Measurements from ENCODE around the gene MTX3.

MTX3 gene

DNA sequence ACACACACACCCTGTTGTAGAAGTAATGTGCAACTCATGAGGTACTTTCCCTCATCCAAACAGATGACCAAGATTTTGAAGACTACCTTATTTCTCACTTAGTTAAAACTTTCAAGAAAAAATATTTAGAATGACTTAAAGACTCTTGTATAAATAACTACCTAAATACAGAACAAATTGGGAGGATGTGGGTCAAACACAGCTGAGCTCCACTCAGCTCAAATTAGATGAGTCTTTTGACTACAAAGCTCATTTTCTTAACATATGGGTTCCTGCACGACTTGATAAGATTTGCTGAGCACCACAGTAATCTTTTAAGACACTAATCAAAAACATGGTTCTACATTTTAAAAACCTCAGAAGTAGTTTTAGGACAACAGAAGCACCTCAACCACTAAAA, 8.9 kb downstream of the MTX3 start:
- no peak for DNase-seq

DNA sequence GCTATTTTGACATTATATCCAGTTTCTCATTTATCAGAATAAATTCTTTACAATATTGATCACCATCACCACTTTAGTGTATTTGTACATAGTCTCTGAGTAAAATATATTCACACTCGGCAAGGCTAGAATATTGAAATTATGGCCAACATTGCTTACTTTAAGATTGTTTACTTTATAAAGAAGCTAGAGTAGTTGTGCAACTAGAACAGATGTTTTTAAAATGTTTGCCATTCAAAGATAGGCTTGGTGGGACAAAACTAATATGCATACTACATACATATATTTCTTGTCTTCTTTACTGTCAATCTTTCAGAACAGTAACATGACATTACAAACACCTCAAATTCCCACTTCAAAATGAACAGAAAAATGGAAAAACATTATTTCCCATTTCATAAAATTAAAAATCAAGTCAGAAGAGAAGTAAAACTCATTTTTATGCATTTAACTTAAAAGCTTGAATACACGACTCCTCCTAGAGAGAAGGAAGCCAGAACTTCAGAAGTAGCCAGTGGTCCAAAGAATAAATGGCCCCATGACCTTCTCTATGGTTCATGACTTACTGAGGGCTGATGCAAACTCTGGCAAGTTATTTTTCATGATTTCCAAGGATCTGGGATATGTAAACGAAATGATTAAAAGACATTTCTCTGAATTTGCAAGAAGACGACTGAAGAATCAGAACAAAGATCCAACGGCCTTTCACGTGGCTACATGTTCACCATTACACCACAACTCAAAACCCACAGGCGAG, 14.1 kb downstream of the MTX3 start:
- DNase-seq = no peak

DNA sequence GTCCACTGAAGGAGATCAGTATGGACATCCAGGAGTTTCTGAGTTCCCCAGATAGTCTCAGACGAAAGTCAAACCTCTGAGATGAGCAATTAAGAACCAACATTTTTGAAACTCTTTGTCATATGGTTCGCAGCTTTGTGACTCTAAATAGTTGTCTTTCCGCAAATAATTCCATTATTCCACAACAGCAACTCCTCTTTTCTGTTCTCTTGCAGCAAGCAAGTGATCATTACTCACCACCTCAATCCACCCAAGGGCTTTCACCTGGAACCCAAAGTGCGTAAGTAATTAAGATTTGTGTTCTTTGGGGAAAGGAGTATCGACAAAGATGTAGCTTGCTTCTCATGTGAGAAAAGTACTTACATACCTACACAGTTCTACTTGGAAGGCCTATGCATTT, 15.6 kb downstream of the MTX3 start:
- no peak for DNase-seq

DNA sequence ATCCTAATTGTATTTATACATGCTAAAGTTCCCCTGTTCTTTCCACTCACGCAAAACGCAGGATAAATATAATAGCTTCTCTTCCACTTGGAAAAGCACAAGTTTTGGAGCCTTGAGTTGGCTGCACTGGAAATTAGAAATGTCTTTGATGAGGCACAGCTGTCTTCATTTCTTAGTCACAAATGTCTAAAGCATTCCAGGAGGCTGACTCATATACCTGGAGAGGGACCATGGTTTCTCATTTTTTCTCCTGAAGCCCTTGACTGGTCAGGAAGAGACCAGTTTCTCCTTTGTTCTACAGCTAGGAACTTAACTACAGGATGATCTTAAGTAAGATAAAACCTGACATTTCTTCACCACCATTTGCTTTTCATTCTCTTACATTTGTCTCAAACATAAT, 16.2 kb downstream of the MTX3 start:
- no peak for DNase-seq

DNA sequence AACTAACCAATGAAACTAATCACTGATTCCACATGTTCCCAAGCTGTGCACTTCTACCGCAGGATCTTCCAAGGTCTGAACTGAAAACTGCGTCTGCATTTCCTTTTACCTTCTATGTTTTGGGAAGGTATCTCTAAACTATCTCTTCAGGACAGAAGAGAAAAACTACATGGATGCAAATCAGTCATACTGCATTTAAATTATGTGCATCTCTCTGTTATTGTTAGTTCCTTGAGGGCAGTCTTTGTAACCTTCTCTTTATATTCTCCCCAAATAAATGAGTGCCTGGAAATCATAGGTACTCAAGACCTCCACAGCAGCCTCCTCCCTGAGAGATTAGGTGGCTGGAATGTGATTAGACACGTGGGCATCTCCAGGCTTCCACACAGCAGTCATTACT, 17.1 kb downstream of the MTX3 start:
- DNase-seq = no peak

DNA sequence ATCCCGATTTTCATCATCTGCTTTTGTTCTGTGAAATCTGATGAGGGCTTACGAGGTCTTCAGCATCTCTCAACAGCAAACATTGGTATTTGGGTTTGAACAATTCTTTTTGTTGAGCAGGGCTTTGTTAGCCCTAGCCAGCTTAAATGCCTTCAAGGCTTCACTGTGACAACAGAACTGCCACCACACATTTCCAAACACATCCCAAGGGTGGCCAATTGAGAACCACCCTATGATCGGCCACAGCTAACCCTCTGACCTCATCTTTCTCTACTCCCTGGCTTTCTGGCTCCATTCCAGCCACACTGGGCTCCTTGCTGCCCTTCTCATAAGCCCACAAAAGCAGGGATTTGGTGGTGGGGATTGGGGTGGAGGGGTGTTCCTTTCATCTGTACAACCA, 17.6 kb downstream of the MTX3 start:
- no peak for DNase-seq

DNA sequence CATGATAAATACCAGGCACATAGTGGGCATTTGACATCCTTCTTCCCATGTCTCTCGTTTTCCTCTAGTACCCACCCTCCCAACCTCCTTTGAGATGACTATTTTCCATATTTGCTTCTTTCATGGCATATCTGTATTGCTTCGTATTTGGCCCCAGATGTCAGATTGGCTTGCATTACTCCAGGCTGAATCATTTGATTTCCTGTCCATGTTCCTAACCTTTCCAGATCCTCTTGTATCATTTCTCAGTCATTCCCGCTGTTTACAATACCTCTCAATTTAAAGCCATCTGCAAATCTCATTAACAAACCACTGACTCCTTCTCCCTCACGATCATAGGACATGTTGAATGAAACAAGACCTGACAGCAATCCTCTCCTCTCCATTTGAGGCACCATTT, 19.9 kb downstream of the MTX3 start:
- no peak for DNase-seq

DNA sequence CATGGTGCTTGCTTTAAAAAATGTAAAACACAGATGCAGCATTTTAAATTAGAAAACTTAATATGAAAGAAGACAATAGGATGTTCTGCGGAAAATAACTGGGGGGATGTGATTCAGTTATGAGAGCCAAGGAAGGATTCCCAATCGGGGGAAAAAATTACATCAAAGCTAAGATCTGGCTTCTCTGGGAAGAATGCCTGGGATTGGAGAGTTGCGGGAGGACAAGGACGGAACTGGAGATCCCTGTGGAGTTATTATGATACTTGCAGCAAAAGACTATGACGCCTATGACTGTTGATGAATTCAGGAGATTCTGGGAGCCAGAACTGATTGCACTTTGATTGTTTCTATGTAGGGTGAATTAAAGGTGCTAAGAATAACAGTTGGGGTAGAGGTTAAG, 24.6 kb downstream of the MTX3 start:
- DNase-seq = no peak

DNA sequence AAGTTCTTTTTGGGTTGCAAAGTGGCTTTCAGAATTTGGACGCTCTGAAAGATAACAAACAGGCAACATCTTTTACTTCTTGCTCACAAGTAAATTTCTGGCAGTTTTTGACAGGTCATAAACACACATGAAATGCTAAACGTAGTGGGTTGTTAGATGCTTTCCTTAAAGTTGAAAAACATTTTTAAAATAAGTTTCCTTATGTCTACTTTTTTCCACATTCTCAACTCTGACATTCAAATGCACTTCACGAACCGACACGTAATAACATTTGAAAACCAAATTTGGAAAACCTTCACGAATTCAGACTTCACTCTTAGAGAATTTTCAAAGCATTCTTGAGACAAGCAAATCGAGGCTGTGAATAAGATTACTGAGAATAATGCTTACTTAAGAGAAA, 26.9 kb downstream of the MTX3 start:
- DNase-seq = no peak

DNA sequence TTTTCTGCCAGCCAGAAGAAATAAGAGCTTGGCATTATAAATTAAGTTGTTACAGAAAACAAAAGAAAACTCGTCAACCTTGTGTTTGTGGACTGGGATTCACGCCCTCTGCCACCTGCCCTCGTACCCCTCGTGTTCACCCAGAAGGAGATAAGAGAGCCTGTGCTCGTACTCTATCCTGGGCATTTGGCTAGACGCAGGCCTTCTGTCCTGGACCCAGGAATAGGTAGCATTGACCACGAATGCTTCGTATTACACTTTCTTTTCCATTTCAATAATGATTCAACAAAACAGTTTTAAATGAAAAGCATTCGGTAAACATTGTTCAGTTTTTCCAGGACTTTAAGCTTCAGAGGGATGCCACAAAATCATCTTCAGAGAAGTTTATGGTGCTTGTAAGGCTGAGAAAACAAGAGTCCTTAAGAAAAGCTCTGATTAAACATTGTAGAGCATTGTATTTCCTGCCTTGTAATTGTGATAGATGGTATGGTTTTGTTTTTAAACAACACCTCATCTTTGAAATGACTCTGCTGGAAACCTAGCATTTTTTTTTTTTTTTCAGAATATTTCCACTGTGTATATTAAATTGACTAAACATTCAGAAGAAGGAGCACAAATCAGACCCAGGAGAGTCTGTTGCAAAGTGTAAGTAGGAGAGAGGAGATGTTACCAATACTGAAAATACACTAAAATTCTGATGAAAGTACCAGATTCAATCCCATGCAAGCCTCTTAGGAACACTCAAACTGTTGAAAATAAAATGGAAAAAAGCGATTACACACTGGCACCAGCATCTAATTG, 27.6 kb downstream of the MTX3 start:
- DNase-seq = no peak

DNA sequence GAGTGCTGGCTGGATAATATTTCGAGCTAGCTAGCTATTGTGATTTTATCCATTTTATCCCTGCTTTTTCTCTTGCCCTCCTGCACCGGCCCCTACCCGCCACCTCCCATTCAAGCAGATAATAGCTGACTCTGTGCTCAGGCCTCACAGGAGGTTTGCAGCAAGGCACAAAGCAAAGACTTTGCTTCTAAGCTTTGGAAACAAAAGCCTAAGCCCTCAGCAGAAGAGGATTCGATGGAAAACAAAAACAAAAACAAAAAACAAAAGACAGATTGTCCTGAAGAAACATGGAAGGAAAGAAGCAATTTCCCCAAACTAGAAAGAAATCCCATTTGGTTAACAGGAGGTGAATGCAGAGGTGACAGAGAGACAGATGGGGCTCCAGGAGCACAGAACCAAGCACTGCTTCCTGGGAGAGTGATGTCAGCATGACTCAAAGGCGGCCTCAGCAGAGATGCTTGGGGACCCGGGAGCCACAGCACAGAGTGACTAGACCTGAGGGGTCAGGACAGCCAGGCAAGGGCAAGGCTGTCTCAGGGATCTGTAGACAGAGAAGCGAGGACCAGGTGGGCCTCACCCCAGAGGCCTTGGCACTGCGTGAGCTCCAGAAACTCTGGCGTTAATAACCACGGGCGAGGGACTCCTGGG, 28.4 kb downstream of the MTX3 start:
- DNase-seq = no peak

DNA sequence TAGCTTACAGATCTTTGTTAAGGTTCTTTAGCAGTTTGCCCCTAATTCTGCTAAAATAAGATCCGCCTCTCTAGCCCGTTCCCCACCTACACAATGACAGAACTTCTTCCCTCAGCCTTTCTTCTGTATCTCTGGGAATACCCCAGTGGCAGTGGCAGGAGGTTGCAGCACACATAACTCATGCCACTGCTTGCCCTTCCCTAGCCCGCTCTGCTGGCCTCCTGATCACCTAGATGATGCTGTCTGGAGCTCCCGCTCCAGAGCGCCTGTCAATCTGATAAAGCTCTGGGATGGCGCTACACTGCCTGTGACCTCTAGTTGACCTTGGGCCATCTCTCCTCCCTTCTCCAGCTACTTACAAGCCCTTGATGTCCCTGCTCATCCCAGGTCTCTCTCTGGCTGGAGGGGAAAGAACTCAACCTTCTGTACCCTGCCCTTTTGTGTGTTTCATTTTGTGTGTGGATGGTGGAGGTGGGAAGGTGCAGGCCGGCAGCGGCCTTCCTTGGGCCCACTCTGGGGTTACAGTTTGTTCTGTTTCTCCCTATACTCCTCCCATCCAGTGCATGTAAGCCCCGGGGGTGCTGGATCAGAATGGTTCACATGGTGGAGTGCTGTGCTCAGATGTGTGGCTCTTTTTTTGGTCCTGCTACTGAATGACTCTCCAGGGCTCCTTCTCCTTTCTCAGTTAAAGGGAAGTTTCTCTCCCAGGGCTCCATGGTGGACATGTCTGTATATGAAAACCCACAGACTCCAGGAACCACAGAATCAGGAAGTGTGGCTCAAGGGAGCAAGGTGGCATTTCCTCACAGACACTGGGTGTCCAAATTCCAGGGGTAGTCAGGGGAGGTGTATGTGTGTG, 29.1 kb downstream of the MTX3 start:
- DNase-seq = no peak

DNA sequence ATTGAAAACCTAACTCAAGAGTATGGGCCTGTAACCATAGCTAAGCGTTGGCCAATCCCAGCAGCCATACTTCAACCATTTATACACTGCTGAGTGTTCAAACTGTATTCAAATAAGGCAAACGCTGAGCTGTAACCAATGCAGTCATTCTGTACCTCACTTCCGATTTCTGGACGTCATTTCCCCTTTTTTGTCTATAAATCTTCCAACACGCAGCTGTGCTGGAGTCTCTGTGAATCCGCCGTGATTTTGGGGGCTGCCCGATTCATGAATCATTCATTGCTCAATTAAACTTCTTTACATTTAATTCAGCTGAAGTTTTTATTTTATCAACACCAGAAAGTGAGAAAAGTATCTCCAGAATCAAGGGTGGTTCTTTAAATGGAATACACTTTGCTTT, 31.7 kb downstream of the MTX3 start:
- DNase-seq = no peak

DNA sequence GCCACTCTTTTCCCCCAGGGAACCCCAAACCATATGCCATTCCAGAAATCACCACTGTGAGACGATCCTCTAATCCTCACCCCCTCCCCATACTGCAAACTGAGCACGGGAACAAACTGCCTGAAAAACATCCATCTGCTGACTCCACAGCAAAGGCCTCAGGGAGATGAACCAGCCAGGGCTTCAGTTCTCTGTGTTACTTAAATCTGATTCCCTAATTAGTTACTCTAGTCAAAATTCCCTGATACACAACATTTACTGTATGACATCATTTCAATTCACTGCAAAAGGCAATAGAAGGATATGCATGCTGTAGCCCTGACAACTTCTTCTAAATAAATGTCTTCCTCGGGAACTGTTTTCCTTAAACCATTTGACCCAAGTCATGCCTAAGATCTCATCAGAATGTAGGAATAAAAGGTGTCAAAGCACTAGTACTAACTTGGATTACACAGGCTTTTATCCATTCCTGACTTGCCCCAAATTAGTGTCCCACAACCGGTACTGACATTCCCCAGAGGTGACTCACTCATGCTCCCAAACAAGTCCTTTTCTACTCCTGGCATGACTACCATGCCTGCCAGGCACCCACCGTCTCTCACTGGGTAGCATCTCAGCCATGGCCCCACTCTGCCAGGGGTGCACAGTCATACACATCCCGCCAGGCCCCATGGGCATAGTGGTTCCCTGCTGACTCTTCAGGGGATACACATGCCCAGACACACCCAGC, 35.0 kb downstream of the MTX3 start:
- DNase-seq = no peak

DNA sequence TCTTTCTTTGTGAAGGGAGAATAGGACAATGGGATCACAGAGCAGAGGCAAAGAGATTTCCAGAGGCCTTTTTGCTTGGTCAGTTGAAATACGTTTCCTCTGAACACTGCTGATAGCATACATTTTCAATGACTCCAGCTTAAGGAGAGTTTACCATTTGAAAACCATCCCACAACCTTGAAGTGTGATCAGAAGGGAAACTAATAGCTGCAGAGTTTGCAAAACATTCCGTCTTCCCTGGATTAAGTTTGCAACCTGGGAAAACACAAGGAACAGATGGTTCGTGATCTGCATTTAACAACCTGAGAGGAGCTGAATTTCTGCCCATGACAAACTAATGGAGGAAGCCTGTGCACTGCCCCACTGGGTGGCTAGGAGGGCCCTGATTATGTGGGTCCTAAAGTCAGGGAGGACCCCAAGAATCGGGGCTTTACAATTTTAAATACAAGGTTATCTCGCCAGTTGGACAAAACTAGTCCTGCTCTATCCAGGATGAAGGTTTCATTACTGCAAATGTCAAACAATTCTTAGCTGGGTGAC, 35.6 kb downstream of the MTX3 start:
- DNase-seq = no peak

DNA sequence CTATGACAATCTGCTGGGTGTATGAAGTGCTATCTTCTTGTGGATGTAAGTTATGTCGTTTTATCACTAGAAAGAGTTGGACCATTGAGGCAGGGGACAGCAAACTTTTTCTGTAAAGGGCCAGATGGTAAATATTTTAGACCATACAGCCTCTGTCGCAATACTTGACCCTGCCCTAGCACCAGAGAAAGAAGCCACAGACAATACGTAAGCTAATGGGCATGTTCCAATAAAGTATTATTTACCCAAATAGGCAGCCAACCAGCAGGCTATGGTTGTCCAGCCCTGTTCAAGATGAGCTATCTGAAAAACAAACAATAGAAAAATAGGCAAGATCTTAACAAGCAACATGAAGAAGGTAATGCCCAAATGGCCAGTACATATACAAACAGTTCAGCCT, 36.4 kb downstream of the MTX3 start:
- DNase-seq = no peak

DNA sequence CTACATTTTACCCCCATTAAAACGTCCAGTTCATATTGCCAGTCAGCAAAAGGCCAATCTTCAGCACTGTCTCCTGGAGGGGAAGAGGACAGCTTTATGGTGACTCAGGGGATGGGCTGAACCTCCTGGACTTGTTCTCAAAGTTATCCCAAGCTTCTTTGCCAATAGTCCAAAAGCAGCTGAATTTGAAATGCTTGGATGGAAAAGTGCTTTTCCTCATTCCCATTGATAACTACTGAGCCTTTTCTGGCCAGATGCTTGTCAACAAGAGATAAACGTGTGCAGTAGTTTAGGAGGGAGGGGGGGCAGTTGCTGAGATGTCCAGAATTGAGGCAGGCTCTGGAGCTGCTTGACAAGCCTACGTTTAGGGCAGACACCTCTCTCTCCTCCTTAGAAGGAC, 43.5 kb downstream of the MTX3 start:
- no peak for DNase-seq

DNA sequence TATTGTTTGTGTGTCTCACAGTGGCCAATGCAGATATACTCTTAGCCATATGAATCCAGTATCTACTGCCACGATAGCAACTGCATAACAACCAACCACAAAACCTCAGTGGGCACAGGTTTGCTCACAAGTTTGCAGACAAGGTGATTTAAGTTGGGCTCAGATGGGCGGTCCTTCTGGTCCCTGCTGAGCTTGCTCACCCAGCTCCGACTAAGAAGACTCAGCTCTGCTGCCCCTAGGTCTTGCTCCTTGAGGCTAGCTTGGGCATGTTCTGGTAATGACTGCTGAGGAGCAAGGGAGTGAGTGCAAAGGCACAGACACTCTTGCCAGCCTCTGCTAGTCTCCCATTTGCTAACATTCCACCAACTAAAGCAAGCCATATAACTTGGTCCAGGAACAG, 52.6 kb downstream of the MTX3 start:
- DNase-seq = no peak

DNA sequence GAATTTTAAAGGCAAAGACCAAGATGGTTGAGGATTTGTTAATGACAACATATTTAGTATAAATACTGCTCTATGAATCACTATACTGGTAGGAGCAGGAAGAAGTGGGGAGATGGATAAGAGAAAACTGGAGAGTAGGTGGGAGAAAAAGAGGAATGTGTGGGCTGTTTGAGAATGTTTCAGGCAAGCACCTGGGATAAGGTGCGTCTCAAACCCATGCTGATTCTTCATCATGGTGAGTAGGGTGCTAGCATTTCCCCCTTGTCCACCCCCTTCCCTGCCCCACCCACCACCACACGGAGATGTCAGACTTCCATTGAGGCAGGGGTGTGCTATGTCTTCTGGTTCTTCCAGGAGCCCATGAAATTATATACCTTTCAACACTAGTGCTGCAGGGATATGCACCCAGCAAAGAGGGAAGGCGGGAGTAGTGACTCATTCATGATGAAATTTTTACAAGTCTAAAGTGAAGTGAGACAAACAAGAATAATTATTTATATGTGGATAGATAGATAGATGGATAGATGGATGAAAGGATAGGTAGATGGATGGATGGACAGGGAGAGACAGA, 54.3 kb downstream of the MTX3 start:
- DNase-seq = no peak

DNA sequence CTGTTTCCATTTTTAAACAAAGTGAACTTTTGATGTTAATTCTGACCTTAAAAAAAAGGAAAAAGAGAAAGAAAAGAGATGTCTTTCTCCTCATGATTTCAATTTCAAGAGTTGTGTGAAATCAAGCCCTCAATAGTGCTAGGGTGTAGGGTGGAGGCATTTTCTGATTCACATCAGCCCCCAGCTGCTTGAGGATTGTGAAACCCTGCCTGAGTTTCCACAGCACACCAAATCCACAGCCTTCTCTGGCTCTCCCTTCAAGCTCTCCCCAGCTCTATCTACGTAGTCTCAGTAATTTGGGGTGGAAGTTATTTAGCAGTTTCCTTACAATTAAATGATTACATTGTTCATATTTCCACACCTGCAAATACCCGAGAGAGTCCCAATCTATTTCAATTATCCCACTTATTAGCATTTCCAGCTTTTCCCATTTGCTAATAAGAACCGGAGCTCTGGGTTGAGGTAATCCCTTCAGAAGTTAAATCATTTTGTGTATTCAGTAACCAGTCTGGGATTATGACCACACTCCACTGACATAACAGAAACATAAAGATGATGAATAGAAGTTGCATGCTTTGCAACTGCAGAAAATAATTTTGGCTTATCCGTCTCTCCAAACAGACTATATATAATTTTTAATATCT, 54.9 kb downstream of the MTX3 start:
- DNase-seq = no peak

DNA sequence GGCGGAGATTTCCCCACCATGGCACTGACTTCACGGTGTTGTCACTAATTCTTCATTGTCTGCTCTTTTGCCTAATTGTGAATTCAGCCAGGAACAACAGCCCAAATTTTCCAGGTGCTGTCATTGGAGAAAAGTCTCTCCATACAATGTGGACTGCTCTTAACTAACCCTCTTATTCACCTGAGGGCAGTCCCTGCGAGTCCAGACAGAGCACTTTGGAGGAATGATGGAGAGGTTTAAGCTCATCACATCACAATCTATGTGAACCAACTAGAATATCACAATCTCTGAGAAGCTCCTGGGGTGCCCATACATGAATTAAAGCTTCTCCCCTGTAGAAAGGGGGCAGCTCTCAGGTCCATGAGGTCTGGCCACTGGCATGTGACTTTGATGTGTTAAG, 56.4 kb downstream of the MTX3 start:
- DNase-seq = no peak

All from NCI-H2029 (cell line).